ENCODE data around the gene SERPINB4.
"Not testable (repeated sequence)": the region's sequence is repeated elsewhere in the genome, so short reads cannot be mapped to it uniquely, and the experiment has no call there.

Gene SERPINB4

GRCh38 chr18:63648241-63648640 lies 4.2 kb upstream of the SERPINB4 start:
- TF ChIP-seq, protein P1, sequence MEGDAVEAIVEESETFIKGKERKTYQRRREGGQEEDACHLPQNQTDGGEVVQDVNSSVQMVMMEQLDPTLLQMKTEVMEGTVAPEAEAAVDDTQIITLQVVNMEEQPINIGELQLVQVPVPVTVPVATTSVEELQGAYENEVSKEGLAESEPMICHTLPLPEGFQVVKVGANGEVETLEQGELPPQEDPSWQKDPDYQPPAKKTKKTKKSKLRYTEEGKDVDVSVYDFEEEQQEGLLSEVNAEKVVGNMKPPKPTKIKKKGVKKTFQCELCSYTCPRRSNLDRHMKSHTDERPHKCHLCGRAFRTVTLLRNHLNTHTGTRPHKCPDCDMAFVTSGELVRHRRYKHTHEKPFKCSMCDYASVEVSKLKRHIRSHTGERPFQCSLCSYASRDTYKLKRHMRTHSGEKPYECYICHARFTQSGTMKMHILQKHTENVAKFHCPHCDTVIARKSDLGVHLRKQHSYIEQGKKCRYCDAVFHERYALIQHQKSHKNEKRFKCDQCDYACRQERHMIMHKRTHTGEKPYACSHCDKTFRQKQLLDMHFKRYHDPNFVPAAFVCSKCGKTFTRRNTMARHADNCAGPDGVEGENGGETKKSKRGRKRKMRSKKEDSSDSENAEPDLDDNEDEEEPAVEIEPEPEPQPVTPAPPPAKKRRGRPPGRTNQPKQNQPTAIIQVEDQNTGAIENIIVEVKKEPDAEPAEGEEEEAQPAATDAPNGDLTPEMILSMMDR (IDR thresholded peaks at IDR 0.05; ENCODE audit: extremely low read depth, insufficient read depth, missing control alignments): no peak
- no peak for DNase-seq (ENCODE audit: low spot score)
- in situ Hi-C loops (cut with MboI; ENCODE audit: low pct_unique_long_range_greater_than_20kb, low sequenced_read_pairs, unreplicated experiment): no loop called here

GRCh38 chr18:63646936-63647335 lies 2.9 kb upstream of the SERPINB4 start:
- in situ Hi-C loops (cut with MboI; ENCODE audit: low pct_unique_long_range_greater_than_20kb, low sequenced_read_pairs, unreplicated experiment): no loop called here
- DNase-seq (ENCODE audit: low spot score): no peak
- TF ChIP-seq, protein P1 (IDR thresholded peaks at IDR 0.05; ENCODE audit: extremely low read depth, insufficient read depth, missing control alignments): no peak

DNA sequence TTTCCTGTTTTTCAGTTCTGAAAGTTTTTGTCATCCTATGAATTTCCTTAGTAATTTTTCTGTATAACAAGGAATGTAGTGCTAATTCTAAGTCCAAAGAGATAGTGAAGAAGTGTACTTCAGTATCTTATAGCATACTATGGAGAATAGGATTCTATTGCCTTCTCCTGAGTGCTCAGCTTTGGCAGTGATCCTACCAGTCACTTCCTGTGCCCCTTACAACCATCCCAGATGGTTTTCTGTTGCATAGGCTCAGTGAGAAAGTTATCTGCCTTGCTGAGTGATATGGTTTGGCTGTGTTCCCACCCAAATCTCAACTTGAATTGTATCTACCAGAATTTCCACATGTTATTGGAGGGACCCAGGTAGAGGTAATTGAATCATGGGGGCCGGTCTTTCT lies 638 bp upstream of the SERPINB4 start:
- DNase-seq (ENCODE audit: low spot score); in situ Hi-C loops (cut with MboI; ENCODE audit: low pct_unique_long_range_greater_than_20kb, low sequenced_read_pairs, unreplicated experiment): not testable (repeated sequence)

DNA sequence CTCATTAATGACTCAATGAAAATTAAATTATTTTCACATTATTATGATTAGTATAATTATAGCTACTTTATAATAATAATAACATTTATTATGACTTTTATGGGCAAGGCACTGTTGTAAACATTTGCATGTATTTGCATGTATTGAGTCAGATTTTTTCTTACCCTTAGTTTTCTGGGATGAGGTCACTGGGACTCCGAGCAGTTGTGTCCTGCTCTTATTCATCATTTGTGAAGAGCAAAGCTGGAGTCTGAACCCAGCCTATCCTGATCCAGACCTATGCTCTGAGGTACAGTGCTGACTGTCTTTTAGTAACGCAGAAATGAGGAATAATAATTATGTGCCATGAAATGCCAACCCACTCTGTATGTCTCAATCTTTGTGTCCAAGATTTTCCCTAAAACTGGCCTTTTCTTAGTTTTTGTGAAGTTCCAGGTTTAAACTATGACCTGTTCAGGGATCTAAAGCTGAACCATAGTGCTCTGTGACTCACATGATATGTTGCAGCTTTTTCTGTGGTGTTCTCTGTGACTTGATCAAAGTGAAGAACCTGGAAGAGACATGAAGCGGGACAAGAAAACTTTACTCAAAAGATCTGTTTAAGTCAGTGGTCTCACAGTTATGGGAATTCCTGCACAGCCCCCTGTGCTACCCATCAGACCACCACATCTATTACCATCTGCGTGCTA lies 1.2 kb downstream of the SERPINB4 start:
- in situ Hi-C loops (cut with MboI; ENCODE audit: low pct_unique_long_range_greater_than_20kb, low sequenced_read_pairs, unreplicated experiment): not testable (repeated sequence)

GRCh38 chr18:63641157-63641680 lies 2.8 kb downstream of the SERPINB4 start:
- in situ Hi-C loops (cut with MboI; ENCODE audit: low pct_unique_long_range_greater_than_20kb, low sequenced_read_pairs, unreplicated experiment); DNase-seq (ENCODE audit: low spot score): not testable (repeated sequence)

More for the DNA sequence above, 1.2 kb downstream of the SERPINB4 start:
- DNase-seq (ENCODE audit: low spot score): not testable (repeated sequence)

GRCh38 chr18:63637703-63638102 lies 6.4 kb downstream of the SERPINB4 start:
- in situ Hi-C loops (cut with MboI; ENCODE audit: low pct_unique_long_range_greater_than_20kb, low sequenced_read_pairs, unreplicated experiment): no loop called here
- no peak for DNase-seq (ENCODE audit: low spot score)
- TF ChIP-seq, protein P1 (IDR thresholded peaks at IDR 0.05; ENCODE audit: extremely low read depth, insufficient read depth, missing control alignments): no peak

DNA sequence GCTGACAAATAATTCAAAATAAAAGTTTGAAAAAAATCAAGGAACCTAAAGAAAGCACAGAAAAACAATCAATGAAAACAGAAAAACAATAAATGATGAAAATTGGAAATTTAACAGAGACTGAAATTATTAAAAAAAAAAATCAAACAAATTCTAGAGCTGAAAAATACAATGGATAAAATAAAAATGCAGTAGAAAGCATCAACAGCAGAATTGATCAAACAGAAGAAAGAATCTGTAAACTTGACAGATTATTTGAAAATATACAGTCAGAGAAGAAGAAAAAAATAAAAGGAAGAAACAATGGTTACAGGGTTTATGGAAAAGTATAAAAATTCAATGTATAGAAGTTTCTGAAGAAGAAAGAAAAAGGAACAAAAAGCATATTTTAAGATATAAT lies 16.2 kb downstream of the SERPINB4 start:
- in situ Hi-C loops (cut with MboI; ENCODE audit: low pct_unique_long_range_greater_than_20kb, low sequenced_read_pairs, unreplicated experiment): no loop called here
- TF ChIP-seq, protein P1 (IDR thresholded peaks at IDR 0.05; ENCODE audit: extremely low read depth, insufficient read depth, missing control alignments): no peak
- DNase-seq (ENCODE audit: low spot score): no peak

GRCh38 chr18:63626431-63626830 lies 17.6 kb downstream of the SERPINB4 start:
- in situ Hi-C loops (cut with MboI; ENCODE audit: low pct_unique_long_range_greater_than_20kb, low sequenced_read_pairs, unreplicated experiment): no loop called here
- TF ChIP-seq, protein P1 (IDR thresholded peaks at IDR 0.05; ENCODE audit: extremely low read depth, insufficient read depth, missing control alignments): no peak
- no peak for DNase-seq (ENCODE audit: low spot score)

All from GM13977 (cell line).